ENCODE results near the gene NES.

Gene NES

DNA sequence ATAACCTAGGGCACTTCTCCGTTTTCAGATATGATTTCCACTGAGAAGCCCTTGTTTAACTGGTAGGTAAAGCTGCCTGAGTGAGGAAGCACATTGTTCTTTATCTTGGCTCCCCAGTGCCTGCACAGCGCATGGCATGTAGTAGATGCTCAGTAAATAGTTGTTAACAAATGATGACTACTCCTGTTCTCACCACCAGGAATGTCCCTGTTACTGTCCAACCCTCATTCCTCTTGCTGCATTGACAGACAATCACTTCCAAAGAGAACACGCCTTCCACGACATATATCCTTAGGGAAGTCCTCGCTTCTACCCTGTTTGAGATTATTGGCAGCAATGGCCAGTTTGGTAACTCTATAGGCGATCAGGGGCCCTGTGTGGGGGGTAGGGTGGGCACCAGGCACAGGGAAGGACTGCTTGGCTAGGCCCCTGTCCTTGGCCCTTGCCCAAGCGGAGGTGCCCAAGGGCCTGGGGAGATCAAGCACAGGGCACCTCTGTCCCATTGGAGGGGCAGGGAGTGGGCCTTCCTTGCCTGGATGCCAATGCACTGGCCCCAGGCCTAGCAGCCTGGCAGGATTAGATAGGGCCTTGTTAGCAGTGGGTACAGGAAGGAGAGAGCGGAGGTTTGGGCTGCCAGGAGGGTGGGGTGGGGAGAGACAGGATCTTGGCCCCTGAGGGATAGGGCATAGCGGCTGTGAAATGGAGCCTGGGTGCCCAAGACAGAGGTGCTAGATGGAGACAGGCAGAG, 10.2 kb downstream of the NES start:
- TF ChIP-seq SP1 (IDR thresholded peaks at IDR 0.05) = no peak
- no peak for TF ChIP-seq FOXM1 (IDR thresholded peaks at IDR 0.05; ENCODE audit: borderline replicate concordance)
- TF ChIP-seq, protein P1, sequence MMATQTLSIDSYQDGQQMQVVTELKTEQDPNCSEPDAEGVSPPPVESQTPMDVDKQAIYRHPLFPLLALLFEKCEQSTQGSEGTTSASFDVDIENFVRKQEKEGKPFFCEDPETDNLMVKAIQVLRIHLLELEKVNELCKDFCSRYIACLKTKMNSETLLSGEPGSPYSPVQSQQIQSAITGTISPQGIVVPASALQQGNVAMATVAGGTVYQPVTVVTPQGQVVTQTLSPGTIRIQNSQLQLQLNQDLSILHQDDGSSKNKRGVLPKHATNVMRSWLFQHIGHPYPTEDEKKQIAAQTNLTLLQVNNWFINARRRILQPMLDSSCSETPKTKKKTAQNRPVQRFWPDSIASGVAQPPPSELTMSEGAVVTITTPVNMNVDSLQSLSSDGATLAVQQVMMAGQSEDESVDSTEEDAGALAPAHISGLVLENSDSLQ (IDR thresholded peaks at IDR 0.05) = no peak
- no peak for TF ChIP-seq L3MBTL2 (conservative IDR thresholded peaks at IDR 0.05)
- no peak for TF ChIP-seq BHLHE40 (IDR thresholded peaks at IDR 0.05; ENCODE audit: borderline replicate concordance)
- no peak for TF ChIP-seq ZNF384 (IDR thresholded peaks at IDR 0.05)
- ChIA-PET POLR2A (interaction anchor here (0.8 to 1.7 kb wide), 2 partner anchors 10 to 39 kb away, joined by 3 to 5 read pairs; partner anchors contain the start of genes CRABP2 and NES), CTCF (interaction anchor here (1.8 kb wide), 1 partner anchor 22 kb away, joined by 10 read pairs; no protein-coding TSS in a partner anchor)
- DNase-seq (ENCODE audit: extremely low spot score) = no peak

DNA sequence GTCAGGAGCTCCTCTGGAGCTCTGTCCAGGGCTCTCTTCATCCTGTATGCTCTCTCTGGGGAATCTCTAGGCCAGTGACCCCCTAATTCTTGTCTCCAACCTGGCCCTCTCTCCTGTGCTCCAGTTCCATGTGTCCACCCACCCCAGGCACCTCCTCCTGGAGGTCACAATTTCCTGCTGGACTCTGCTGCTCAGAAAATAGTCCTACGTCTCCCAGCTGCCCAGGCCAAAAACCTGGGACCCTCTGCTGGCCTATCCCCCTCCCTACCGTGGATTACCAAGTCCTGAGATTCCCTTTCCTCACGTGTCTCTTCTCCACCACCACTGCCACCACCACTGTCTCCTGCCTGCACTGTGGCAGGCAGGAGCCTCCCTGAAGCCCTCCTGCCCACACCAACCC, 11.7 kb downstream of the NES start:
- DNase-seq (ENCODE audit: extremely low spot score) = no peak
- ChIA-PET POLR2A (interaction anchor here (0.7 to 1.8 kb wide), 6 partner anchors 8 to 208 kb away, joined by 3 to 5 read pairs (median 4); partner anchors contain the start of genes ISG20L2, METTL25B and NES), CTCF (interaction anchor here (0.7 to 2.0 kb wide), 6 partner anchors 11 to 61 kb away, joined by 3 to 11 read pairs (median 6); partner anchors contain the start of genes CRABP2 and NES)
- TF ChIP-seq NFRKB (IDR thresholded peaks at IDR 0.05) (no peak), ZNF384 (IDR thresholded peaks at IDR 0.05) (no peak), SP1 (IDR thresholded peaks at IDR 0.05) (no peak), BHLHE40 (IDR thresholded peaks at IDR 0.05; ENCODE audit: borderline replicate concordance) (no peak), CTBP1 (IDR thresholded peaks at IDR 0.05; ENCODE audit: borderline replicate concordance) (no peak), TARDBP (IDR thresholded peaks at IDR 0.05) (no peak), L3MBTL2 (conservative IDR thresholded peaks at IDR 0.05) (no peak), SUZ12 (IDR thresholded peaks at IDR 0.05) (no peak), ELF4 (IDR thresholded peaks at IDR 0.05) (no peak), LEF1 (IDR thresholded peaks at IDR 0.05; ENCODE audit: borderline replicate concordance) (no peak), FOXM1 (IDR thresholded peaks at IDR 0.05; ENCODE audit: borderline replicate concordance) (no peak), FOXK2 (IDR thresholded peaks at IDR 0.05) (no peak), FOXA1 (IDR thresholded peaks at IDR 0.05) (no peak), ARNT (IDR thresholded peaks at IDR 0.05) (no peak), HDGF (IDR thresholded peaks at IDR 0.05; ENCODE audit: borderline replicate concordance) (no peak)
- TF ChIP-seq, protein P1 (IDR thresholded peaks at IDR 0.05) = no peak

GRCh38 chr1:156664767-156665411, 12.3 kb downstream of the NES start:
- DNase-seq (ENCODE audit: extremely low spot score) = no peak
- TF ChIP-seq L3MBTL2 (conservative IDR thresholded peaks at IDR 0.05) (no peak), SP1 (IDR thresholded peaks at IDR 0.05) (no peak), BHLHE40 (IDR thresholded peaks at IDR 0.05; ENCODE audit: borderline replicate concordance) (no peak), ARNT (IDR thresholded peaks at IDR 0.05) (no peak), SUZ12 (IDR thresholded peaks at IDR 0.05) (no peak), TARDBP (IDR thresholded peaks at IDR 0.05) (no peak), FOXM1 (IDR thresholded peaks at IDR 0.05; ENCODE audit: borderline replicate concordance) (no peak), ZNF384 (IDR thresholded peaks at IDR 0.05) (no peak), FOXK2 (IDR thresholded peaks at IDR 0.05) (no peak), NFRKB (IDR thresholded peaks at IDR 0.05) (no peak), FOXA1 (IDR thresholded peaks at IDR 0.05) (no peak), HDGF (IDR thresholded peaks at IDR 0.05; ENCODE audit: borderline replicate concordance) (no peak), CTBP1 (IDR thresholded peaks at IDR 0.05; ENCODE audit: borderline replicate concordance) (no peak), ELF4 (IDR thresholded peaks at IDR 0.05) (no peak), LEF1 (IDR thresholded peaks at IDR 0.05; ENCODE audit: borderline replicate concordance) (no peak)
- TF ChIP-seq, protein P1 (IDR thresholded peaks at IDR 0.05) = no peak
- ChIA-PET POLR2A (interaction anchor here (0.7 to 1.8 kb wide), 7 partner anchors 9 to 208 kb away, joined by 3 to 7 read pairs (median 4); partner anchors contain the start of genes ISG20L2, METTL25B and NES), CTCF (interaction anchor here (0.6 to 2.0 kb wide), 8 partner anchors 12 to 97 kb away, joined by 3 to 11 read pairs (median 5); partner anchors contain the start of genes CRABP2 and NES)

- ChIA-PET CTCF (interaction anchor here (1.3 to 2.0 kb wide), 5 partner anchors 13 to 62 kb away, joined by 3 to 11 read pairs (median 7); partner anchors contain the start of gene NES), POLR2A (interaction anchor here (0.7 to 1.8 kb wide), 6 partner anchors 11 to 207 kb away, joined by 3 to 7 read pairs (median 4); partner anchors contain the start of genes ISG20L2, METTL25B and NES)
- TF ChIP-seq FOXK2 (IDR thresholded peaks at IDR 0.05) (no peak), NFRKB (IDR thresholded peaks at IDR 0.05) (no peak), SP1 (IDR thresholded peaks at IDR 0.05) (no peak), BHLHE40 (IDR thresholded peaks at IDR 0.05; ENCODE audit: borderline replicate concordance) (no peak), LEF1 (IDR thresholded peaks at IDR 0.05; ENCODE audit: borderline replicate concordance) (no peak), ARNT (IDR thresholded peaks at IDR 0.05) (no peak), TARDBP (IDR thresholded peaks at IDR 0.05) (no peak), HDGF (IDR thresholded peaks at IDR 0.05; ENCODE audit: borderline replicate concordance) (no peak), FOXM1 (IDR thresholded peaks at IDR 0.05; ENCODE audit: borderline replicate concordance) (no peak), SUZ12 (IDR thresholded peaks at IDR 0.05) (no peak), ELF4 (IDR thresholded peaks at IDR 0.05) (no peak), FOXA1 (IDR thresholded peaks at IDR 0.05) (no peak), ZNF384 (IDR thresholded peaks at IDR 0.05) (no peak), CTBP1 (IDR thresholded peaks at IDR 0.05; ENCODE audit: borderline replicate concordance) (no peak)
- TF ChIP-seq, protein P1 (IDR thresholded peaks at IDR 0.05) = no peak
- no peak for DNase-seq (ENCODE audit: extremely low spot score)
Observed at GRCh38 chr1:156664046-156664766, 13.0 kb downstream of the NES start.

All from HEK293T (cell line).